SKM-1 treated with dmso at 0.1 percent for 144 hours (cell line): ENCODE measurements around the gene FBXO31.

ENCODE experiments used
- DNase-seq: peaks from one replicate; lab custom pipeline; 2025; ENCODE audit not compliant: unreplicated experiment; lab: John Stamatoyannopoulos, UW

The FBXO31 gene

GRCh38 chr16:87383505-87384161 lies at the start of gene FBXO31:
FBXO31 (minus strand) TSS chr16:87383776; CDS start chr16:87383744, 32 bp downstream.
- peak; percentile 80 for DNase-seq

- DNase-seq, result no peak
Measured at GRCh38 chr16:87432330-87432915, 48.8 kb upstream of the FBXO31 start.

- DNase-seq, result no peak
Measured at GRCh38 chr16:87431926-87432325, 48.4 kb upstream of the FBXO31 start.

- no peak for DNase-seq
Measured at GRCh38 chr16:87426423-87427215, 43.0 kb upstream of the FBXO31 start.

- no peak for DNase-seq
Measured at GRCh38 chr16:87425941-87426340, 42.4 kb upstream of the FBXO31 start.

- no peak for DNase-seq
Measured at GRCh38 chr16:87424266-87424665, 40.7 kb upstream of the FBXO31 start.

- DNase-seq, result no peak
Measured at GRCh38 chr16:87423429-87423828, 39.9 kb upstream of the FBXO31 start.

GRCh38 chr16:87422106-87422505 lies 38.5 kb upstream of the FBXO31 start:
- no peak for DNase-seq

GRCh38 chr16:87421003-87421912 lies 37.7 kb upstream of the FBXO31 start:
- no peak for DNase-seq

- no peak for DNase-seq
Measured at GRCh38 chr16:87420026-87421002, 36.7 kb upstream of the FBXO31 start.

- no peak for DNase-seq
Measured at GRCh38 chr16:87418644-87419043, 35.1 kb upstream of the FBXO31 start.

- no peak for DNase-seq
Measured at GRCh38 chr16:87418216-87418615, 34.6 kb upstream of the FBXO31 start.

- DNase-seq, result no peak
Measured at GRCh38 chr16:87417528-87417910, 33.9 kb upstream of the FBXO31 start.

- no peak for DNase-seq
Measured at GRCh38 chr16:87416826-87417527, 33.4 kb upstream of the FBXO31 start.

- no peak for DNase-seq
Measured at GRCh38 chr16:87415441-87415840, 31.9 kb upstream of the FBXO31 start.

- no peak for DNase-seq
Measured at GRCh38 chr16:87414251-87414680, 30.7 kb upstream of the FBXO31 start.

- no peak for DNase-seq
Measured at GRCh38 chr16:87412996-87413421, 29.4 kb upstream of the FBXO31 start.

- DNase-seq, result no peak
Measured at GRCh38 chr16:87412371-87412995, 28.9 kb upstream of the FBXO31 start.
